Breast epithelium (tissue), 3 donors: ENCODE data around the gene HOXD1.

Experiments used
- POLR2A ChIP-seq: fragments of 450-650 bp; IDR thresholded peaks from one replicate; pipeline ENCODE4 v1.6.1; 2016; ENCODE audit warnings: antibody characterized with exemption, mild to moderate bottlenecking, moderate library complexity
- POLR2AphosphoS5 ChIP-seq, 3 donors: sonication (generic); formaldehyde crosslinking; IDR thresholded peaks; one replicate each; pipeline ENCODE4 v1.6.1; 2017; ENCODE audit warnings: antibody characterized with exemption in 3 of 3
- TF ChIP-seq, protein P1 (sequence below), 3 donors: fragments of 450-650 bp; IDR thresholded peaks; one replicate each; pipeline ENCODE4 v1.5.1; 2016 to 2017; ENCODE audit warnings: antibody characterized with exemption in 3 of 3, mild to moderate bottlenecking in 3 of 3, moderate library complexity in 3 of 3

DNA sequence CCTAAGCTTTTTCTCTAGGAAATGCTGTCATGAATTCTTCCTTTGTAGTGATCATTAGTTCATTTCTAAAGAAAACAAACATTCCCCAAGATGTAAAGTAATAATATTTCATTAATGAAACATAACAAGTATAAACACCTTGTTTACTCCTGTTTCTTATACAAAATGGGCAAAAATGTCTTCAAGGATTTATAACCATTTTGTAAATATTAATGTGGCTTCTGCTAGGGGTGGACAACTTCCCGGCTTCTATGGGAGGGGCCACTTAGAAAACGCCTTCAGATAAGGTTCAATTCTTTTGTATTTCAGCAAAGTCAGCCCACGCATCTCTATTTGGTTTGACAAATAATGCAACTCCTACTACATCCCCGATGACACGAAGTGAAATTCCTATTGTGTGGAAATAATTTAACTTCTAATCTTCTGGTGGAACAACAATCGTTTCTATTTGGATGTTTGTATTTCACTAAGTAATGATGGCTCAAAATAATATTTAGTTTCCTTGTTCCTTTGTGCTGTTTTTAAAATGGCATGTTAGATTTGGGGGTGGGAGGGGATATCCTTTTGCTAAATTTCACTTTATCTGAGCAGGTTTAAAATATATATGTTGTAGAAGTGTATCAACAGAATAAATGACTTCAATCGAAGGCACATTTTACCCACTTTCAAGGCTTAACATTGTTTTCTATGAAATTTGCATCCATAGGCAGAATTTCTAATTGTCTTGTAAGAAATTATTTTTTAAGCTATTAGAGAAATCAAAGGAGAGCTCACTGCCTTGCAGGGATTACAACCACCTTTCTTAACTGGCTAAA is 14.7 kb upstream of the HOXD1 start:
- TF ChIP-seq, protein P1, sequence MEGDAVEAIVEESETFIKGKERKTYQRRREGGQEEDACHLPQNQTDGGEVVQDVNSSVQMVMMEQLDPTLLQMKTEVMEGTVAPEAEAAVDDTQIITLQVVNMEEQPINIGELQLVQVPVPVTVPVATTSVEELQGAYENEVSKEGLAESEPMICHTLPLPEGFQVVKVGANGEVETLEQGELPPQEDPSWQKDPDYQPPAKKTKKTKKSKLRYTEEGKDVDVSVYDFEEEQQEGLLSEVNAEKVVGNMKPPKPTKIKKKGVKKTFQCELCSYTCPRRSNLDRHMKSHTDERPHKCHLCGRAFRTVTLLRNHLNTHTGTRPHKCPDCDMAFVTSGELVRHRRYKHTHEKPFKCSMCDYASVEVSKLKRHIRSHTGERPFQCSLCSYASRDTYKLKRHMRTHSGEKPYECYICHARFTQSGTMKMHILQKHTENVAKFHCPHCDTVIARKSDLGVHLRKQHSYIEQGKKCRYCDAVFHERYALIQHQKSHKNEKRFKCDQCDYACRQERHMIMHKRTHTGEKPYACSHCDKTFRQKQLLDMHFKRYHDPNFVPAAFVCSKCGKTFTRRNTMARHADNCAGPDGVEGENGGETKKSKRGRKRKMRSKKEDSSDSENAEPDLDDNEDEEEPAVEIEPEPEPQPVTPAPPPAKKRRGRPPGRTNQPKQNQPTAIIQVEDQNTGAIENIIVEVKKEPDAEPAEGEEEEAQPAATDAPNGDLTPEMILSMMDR (IDR thresholded peaks at IDR 0.05), result no peak
- TF ChIP-seq POLR2A (no peak), POLR2AphosphoS5 (IDR thresholded peaks at IDR 0.05) (no peak)
